Transverse colon (tissue), 4 donors: ENCODE results near the gene MPPED2.

ENCODE experiments used
- EP300 ChIP-seq: sonication (generic); formaldehyde crosslinking; IDR thresholded peaks from one replicate; pipeline ENCODE4 v1.6.1; 2017; ENCODE audit warnings: antibody characterized with exemption, low read depth
- POLR2AphosphoS5 ChIP-seq, 3 donors: sonication (generic); formaldehyde crosslinking; IDR thresholded peaks; one replicate each; pipeline ENCODE4 v1.6.1; 2016; ENCODE audit warnings: antibody characterized with exemption in 3 of 3
- TF ChIP-seq, protein P1 (sequence below), 5 experiments: fragments of 200-600 bp in 3 of 5; fragments of 450-650 bp in 2 of 5; sonication (generic) in 3 of 5; IDR thresholded peaks; 1 replicate in 2 of 5; 2 replicates in 3 of 5; pipeline ENCODE4 v1.5.1; 2016 to 2017; ENCODE audit warnings: antibody characterized with exemption in 5 of 5, inconsistent platforms in 3 of 5, mild to moderate bottlenecking in 2 of 5, moderate library complexity in 1 of 5

DNA sequence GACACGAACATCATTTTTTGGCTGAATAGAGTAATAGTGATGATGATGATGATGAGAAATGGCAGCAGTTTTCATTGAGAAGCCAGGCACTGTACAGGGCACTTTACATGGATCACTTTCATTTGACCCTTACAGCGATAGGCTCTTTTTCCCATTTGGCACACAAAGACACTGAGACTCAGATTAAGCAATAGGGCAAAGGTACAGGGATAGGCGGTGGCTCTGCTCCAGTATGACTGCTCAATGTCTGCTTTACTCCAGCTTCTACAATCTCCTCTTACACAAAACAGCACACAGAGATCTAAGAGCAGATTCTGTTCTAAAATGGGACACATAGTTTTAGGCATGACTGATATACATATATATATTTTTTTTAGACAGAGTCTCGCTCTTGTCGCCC lies 40.6 kb downstream of the MPPED2 start:
- TF ChIP-seq, protein P1, sequence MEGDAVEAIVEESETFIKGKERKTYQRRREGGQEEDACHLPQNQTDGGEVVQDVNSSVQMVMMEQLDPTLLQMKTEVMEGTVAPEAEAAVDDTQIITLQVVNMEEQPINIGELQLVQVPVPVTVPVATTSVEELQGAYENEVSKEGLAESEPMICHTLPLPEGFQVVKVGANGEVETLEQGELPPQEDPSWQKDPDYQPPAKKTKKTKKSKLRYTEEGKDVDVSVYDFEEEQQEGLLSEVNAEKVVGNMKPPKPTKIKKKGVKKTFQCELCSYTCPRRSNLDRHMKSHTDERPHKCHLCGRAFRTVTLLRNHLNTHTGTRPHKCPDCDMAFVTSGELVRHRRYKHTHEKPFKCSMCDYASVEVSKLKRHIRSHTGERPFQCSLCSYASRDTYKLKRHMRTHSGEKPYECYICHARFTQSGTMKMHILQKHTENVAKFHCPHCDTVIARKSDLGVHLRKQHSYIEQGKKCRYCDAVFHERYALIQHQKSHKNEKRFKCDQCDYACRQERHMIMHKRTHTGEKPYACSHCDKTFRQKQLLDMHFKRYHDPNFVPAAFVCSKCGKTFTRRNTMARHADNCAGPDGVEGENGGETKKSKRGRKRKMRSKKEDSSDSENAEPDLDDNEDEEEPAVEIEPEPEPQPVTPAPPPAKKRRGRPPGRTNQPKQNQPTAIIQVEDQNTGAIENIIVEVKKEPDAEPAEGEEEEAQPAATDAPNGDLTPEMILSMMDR (IDR thresholded peaks at IDR 0.05): no peak
- TF ChIP-seq POLR2AphosphoS5 (IDR thresholded peaks at IDR 0.05): no peak
- TF ChIP-seq EP300: no peak
